CD4-positive, alpha-beta T cell treated with Interleukin-10 for 1 hour (primary cell): ENCODE measurements around the gene FNDC3A.
"Not testable (repeated sequence)": the region's sequence is repeated elsewhere in the genome, so short reads cannot be mapped to it uniquely, and the experiment has no call there.

ENCODE experiments used
- DNase-seq: peaks from one replicate; pipeline ENCODE4 v3.0.0-alpha.2; 2020

Gene FNDC3A

GRCh38 chr13:49098771-49099512 is 123.2 kb downstream of the FNDC3A start:
- DNase-seq = peak; percentile 12

DNA sequence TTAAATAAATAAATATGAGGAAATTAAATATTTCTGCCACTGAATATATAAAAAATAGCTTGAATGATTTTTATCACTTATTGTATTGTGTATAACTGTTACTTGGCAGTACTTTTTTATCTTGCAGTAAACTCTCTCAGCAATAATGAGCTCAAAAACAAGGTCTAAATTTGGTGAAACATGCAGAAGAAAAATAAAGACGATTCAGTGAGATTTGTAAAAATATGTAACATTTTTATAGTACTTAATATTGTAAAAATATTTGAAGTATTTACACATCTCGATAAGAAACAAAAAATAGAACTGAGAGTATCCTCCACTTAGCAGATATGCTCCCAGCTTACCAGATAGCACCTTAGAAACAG is 123.8 kb downstream of the FNDC3A start:
- no peak for DNase-seq

DNA sequence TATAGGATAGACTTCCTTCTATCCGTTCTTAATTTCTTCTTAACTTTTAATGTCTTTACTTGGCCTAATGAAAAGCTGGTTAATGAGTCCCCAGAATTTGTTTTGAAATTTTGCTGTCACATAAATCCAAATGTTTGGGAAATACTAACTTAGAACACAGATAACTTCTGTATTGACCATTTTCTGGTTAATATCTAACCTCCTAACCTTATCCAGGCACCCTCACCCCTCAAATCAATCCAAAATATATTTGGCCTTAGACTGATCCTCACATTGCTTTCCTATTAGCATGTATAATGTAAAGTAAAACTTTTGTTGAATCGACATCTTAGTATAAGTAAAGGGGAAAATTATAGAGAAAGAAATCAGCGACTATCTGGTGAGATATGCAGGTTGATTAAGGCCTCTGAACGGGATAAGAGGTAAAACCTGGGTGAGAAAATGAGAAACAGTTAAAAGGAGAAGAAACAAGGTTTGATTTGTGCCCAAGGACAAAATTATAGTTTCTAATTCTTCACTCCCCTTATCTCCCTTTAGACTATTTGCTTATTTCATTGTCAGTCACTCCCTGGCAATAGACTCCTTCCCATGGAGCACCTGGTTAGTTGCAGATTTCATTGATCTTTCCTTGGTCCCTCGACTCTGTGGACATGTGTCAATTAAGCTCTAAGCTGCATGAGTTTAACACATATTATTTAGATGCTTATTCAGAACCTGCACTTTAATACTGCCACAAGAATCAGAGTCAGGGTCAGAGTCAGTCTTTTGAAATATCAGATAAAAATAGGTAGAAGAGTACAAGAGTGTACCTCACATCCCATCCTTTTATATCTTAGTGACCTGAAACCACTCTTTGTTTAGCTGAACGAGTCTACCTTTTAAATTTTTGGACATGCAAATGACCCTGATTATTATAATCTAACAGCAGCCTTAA is 125.2 kb downstream of the FNDC3A start:
- DNase-seq = no peak

GRCh38 chr13:49108196-49108595 is 132.5 kb downstream of the FNDC3A start:
- no peak for DNase-seq

GRCh38 chr13:49110122-49110912 is 134.6 kb downstream of the FNDC3A start:
- DNase-seq = peak; percentile 81

DNA sequence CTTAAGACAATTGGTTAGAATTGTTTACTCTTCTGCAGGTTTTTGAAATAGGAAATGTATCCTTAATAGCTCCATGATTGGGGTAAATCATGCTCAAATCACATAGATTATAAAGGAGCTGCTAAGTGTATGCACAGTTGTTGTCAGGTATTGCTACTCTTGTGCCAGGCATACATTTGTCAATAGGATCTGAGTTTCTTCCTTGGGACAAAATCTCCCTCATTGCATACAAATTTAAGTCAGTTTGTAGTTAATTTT is 135.1 kb downstream of the FNDC3A start:
- DNase-seq = no peak

GRCh38 chr13:49112782-49113525 is 137.2 kb downstream of the FNDC3A start:
- DNase-seq = no peak

DNA sequence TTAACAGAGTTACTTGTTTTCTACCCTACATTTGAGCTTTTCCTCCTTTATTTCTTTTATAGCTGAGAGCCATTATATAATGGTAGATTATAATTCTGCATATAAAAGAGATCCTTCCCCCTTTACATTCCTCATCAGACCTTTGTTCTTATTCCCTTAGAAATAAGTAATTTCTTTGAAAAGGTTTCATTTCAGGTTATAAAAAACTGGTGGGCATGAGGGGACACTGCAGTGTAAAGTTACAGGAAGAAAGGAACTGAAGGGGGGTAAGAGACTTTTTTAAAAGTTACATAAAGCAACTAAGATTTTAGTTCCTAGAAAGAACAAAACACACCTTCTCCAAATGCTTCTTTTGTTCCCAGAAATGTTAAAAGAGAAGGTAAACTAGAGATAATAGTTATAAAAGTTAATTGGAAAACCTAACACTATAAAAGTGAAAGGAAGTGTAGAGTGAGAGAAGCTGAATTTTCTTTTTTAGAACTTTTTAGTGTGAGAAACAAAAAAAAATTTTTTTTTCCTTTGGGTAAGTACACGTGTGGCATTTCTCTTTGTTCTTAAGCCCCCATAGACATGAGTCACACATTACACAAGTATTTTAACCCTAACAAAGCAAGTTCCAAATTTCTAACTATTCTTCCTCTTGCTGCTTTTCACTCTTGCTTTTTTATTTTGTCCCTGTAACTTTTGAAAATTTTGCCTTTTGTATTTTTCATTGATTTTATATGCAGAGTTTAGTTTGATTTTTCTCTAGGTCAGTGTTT is 138.0 kb downstream of the FNDC3A start:
- no peak for DNase-seq

- DNase-seq = no peak
These were observed 141.2 kb downstream of the FNDC3A start for GRCh38 chr13:49116873-49117272.

DNA sequence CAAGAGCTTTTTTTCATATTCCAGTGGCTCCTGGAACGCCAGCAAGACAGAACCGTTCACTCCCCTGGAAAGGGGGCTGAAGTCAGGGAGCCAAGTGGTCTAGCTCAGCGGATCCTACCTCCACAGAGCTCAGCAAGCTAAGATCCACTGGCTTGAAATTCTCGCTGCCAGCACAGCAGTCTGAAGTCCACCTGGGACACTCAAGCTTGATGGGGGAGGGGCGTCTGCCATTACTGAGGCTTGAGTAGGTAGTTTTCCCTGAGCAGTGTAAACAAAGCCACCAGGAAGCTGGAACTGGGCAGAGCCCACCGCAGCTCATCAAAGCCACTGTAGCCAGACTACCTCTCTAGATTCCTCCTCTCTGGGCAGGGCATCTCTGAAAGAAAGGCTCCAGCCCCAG is 142.7 kb downstream of the FNDC3A start:
- DNase-seq = not testable (repeated sequence)

GRCh38 chr13:49124693-49125304 is 149.1 kb downstream of the FNDC3A start:
- DNase-seq = no peak

- no peak for DNase-seq
These were observed 150.3 kb downstream of the FNDC3A start for GRCh38 chr13:49125964-49126524.

GRCh38 chr13:49132479-49133002 is 156.8 kb downstream of the FNDC3A start:
- no peak for DNase-seq

DNA sequence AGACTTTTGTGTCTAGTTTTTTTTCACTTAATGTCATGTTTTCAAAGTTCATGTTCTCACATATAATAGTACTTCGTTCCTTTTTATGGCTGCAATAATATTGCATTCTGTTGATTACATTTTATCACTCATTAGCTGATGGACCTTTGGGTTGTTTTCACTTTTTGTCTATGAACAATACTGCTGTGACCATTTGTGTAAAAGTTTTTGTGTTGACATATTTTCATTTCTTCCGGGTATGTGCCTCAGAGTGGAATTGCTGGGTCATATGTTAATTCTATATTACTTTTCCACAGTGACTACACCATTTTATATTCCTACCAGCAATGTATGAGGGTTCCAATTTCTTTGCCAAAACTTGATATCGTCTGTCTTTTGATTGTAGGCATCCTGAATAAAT is 158.6 kb downstream of the FNDC3A start:
- no peak for DNase-seq

- not testable (repeated sequence) for DNase-seq
These were observed 161.5 kb downstream of the FNDC3A start for GRCh38 chr13:49137138-49137643.

DNA sequence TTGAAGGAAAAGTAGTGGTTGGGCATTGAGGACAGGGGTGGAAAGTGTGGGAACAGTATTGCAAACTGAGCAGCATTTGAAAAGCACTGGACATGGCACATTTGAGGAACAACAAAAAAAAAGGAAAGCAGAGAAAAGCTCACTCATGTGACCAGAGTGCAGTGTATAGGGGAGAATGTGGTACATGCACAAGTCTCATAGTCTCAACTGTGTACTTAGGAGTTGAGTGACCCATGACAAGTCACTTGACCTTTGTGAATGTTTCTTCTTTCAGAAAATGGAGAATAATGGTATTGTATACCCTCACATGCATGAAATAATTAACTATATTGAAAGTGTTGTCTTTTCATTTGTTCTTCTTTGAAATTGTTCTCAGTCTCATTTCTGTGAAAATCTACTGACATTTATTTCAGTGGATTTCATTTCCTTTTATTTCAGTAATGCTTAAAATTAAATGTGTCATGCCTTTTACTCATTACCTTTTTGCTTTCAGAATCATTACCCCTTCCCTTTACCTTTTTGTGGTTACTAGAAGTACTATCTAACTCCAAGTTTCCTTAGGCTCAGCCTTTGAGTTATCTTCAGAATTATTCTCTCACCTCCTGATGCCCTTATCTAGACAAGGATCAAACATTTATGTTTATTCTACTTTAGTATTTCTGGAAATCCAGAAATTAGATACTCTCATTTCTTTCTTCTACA is 165.3 kb downstream of the FNDC3A start:
- DNase-seq = no peak

- peak; percentile 58 for DNase-seq
These were observed 171.2 kb downstream of the FNDC3A start for GRCh38 chr13:49146950-49147355.

- no peak for DNase-seq
These were observed 172.7 kb downstream of the FNDC3A start for GRCh38 chr13:49148405-49148804.

GRCh38 chr13:49157955-49158584 is 182.4 kb downstream of the FNDC3A start:
- DNase-seq = not testable (repeated sequence)

DNA sequence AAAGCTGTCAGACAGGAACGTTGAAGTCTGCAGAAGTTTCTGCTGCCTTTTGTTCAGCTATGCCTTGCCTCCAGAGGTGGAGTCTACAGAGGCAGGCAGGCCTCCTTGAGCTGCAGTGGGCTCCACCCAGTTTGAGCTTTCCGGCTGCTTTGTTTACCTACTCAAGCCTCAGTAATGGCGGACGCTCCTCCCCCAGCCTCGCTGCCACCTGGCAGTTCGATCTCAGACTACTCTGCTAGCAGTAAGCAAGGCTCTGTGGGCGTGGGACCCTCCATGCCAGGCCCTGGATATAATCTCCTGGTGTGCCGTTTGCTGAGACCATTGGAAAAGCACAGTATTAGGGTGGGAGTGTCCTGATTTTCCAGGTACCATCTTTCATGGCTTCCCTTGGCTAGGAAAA is 187.4 kb downstream of the FNDC3A start:
- DNase-seq = not testable (repeated sequence)
